Adrenal gland (tissue), 5 donors: ENCODE data around the gene RHOH.

Experiments used
- POLR2A ChIP-seq, 2 donors: fragments of 450-650 bp; IDR thresholded peaks; one replicate each; pipeline ENCODE4 v1.6.1; 2017; ENCODE audit warnings: antibody characterized with exemption in 2 of 2, mild to moderate bottlenecking in 2 of 2, moderate library complexity in 1 of 2
- TF ChIP-seq, protein P1 (sequence below), 6 experiments: fragments of 450-650 bp in 4 of 6; fragments of 200-600 bp in 2 of 6; sonication (generic) in 1 of 6; IDR thresholded peaks; 1 replicate in 5 of 6; 2 replicates in 1 of 6; pipeline versions ENCODE4 v1.5.1 to v1.8.0; 2016 to 2021; ENCODE audit warnings: antibody characterized with exemption in 6 of 6, mild to moderate bottlenecking in 2 of 6, moderate library complexity in 1 of 6
- donor health status: DM: no; HTN: no; CAD: no.

DNA sequence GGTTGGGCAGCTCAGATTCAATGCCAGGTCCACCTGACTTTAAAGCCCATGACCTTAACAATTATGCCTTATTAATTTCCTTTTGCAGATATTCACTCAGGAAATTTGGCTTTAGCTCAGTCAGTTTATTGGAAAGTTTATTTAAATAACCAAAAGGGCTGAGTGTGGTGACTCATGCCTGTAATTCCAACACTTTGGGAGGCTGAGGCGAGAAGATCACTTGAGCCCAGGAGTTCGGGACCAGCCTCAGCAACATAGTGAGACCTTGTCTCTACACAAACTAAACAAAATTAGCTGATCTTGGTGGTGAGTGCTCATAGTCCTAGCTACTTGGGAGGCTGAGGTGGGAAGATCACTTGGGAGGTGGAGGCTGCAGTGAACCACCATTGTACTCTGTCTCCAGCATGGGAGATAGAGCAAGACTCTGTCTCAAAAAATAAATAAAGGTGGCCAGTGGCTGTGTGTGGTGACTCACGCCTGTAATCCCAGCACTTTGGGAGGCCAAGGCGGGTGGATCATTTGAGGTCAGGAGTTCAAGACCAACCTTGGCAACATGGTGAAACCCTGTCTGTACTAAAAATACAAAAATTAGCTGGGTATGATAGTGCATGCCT is 43.3 kb downstream of the RHOH start:
- TF ChIP-seq, protein P1, sequence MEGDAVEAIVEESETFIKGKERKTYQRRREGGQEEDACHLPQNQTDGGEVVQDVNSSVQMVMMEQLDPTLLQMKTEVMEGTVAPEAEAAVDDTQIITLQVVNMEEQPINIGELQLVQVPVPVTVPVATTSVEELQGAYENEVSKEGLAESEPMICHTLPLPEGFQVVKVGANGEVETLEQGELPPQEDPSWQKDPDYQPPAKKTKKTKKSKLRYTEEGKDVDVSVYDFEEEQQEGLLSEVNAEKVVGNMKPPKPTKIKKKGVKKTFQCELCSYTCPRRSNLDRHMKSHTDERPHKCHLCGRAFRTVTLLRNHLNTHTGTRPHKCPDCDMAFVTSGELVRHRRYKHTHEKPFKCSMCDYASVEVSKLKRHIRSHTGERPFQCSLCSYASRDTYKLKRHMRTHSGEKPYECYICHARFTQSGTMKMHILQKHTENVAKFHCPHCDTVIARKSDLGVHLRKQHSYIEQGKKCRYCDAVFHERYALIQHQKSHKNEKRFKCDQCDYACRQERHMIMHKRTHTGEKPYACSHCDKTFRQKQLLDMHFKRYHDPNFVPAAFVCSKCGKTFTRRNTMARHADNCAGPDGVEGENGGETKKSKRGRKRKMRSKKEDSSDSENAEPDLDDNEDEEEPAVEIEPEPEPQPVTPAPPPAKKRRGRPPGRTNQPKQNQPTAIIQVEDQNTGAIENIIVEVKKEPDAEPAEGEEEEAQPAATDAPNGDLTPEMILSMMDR (IDR thresholded peaks at IDR 0.05), result no peak
- no peak for TF ChIP-seq POLR2A (IDR thresholded peaks at IDR 0.05)
